Epithelial cell of proximal tubule (primary cell): ENCODE measurements around the gene PSME3IP1. TPM values are rescaled to one million over a fixed set of nuclear protein-coding genes. Genes with fewer than 3 reads are reported as not detected.
"Not testable (repeated sequence)": the region's sequence is repeated elsewhere in the genome, so short reads cannot be mapped to it uniquely, and the experiment has no call there.

ENCODE experiments used
- DNase-seq: peaks from one replicate; pipeline ENCODE4 v3.0.0-alpha.2; 2011; ENCODE audit warnings: low read depth
- H3K4me3 ChIP-seq: 2 replicates; pipeline ENCODE4 v1.5.1; 2011; ENCODE audit warnings: low read depth, mild to moderate bottlenecking, low read length
- total RNA-seq: library from RNA; depleted of rRNA; stranded (reverse); fragments of >200 nt; gene quantifications from 2 replicates; pipeline ENCODE4 v1.2.3, GENCODE V29; 2015
- TF ChIP-seq, protein P1 (sequence below): conservative IDR thresholded peaks from 2 replicates; pipeline ENCODE4 v1.5.1; 2012; ENCODE audit warnings: low read depth, mild to moderate bottlenecking, low read length

The PSME3IP1 gene
- total RNA-seq, 1 donor from 2014 or later = 105 TPM

GRCh38 chr16:57115168-57115513 lies 70.7 kb downstream of the PSME3IP1 start:
- TF ChIP-seq, protein P1, sequence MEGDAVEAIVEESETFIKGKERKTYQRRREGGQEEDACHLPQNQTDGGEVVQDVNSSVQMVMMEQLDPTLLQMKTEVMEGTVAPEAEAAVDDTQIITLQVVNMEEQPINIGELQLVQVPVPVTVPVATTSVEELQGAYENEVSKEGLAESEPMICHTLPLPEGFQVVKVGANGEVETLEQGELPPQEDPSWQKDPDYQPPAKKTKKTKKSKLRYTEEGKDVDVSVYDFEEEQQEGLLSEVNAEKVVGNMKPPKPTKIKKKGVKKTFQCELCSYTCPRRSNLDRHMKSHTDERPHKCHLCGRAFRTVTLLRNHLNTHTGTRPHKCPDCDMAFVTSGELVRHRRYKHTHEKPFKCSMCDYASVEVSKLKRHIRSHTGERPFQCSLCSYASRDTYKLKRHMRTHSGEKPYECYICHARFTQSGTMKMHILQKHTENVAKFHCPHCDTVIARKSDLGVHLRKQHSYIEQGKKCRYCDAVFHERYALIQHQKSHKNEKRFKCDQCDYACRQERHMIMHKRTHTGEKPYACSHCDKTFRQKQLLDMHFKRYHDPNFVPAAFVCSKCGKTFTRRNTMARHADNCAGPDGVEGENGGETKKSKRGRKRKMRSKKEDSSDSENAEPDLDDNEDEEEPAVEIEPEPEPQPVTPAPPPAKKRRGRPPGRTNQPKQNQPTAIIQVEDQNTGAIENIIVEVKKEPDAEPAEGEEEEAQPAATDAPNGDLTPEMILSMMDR = no peak
- H3K4me3 ChIP-seq = no peak overlapping the region
- no peak for DNase-seq

DNA sequence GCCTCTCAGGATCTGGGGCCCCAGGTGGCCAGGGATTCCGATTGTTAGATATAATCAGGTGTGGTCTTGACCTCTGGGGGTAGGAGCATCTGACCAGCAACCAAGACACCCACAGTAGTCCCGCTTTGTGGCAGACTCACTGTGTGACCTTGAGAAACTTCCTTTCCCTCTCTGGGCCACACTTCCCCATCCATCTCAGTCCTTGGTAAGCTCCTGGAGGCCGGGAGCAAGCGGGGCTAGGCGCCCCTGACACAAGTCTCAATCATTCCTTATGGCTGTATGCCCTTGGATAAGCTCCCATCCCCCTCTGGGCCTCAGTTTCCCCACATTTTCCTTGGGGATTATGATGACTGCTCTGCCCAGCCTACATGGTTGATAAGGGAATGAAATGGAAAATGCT lies 72.2 kb downstream of the PSME3IP1 start:
- no peak overlapping the region for H3K4me3 ChIP-seq
- TF ChIP-seq, protein P1 = no peak
- DNase-seq = no peak

- H3K4me3 ChIP-seq = no peak overlapping the region
- TF ChIP-seq, protein P1 = no peak
- peak; percentile 7 for DNase-seq
These were observed 72.8 kb downstream of the PSME3IP1 start for GRCh38 chr16:57113042-57113453.

DNA sequence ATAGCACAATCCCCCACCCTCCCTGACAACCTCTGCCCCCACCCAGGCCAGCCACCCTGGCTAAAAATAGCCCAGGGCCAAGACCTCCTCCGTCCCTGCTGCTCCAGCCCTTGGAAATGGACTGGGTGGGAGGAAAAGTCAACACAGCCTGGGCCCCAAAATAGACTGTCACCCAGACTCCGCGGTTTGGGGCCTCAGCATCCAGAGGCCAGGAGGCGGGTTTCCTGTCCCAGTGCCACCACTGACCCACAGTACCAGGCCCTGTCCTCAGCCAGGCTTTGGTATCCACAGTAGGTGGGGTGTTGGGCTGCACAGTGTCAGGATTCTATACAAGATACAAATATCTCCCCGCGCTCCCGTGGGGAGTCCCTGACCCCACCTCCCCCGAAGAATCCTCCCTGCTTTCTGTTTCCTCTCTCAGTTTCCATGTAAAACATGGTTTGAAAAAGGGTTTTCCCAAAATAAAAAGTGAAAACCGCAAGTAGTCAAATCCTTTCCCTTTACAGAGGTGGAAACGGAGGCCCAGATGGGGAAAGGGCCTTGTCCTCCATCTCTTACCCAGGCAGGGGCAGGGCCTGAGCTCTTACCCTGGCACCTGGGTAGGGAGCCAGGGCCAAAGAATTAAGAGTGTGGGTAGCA lies 73.3 kb downstream of the PSME3IP1 start:
- DNase-seq = no peak
- H3K4me3 ChIP-seq = no peak overlapping the region
- TF ChIP-seq, protein P1 = no peak

DNA sequence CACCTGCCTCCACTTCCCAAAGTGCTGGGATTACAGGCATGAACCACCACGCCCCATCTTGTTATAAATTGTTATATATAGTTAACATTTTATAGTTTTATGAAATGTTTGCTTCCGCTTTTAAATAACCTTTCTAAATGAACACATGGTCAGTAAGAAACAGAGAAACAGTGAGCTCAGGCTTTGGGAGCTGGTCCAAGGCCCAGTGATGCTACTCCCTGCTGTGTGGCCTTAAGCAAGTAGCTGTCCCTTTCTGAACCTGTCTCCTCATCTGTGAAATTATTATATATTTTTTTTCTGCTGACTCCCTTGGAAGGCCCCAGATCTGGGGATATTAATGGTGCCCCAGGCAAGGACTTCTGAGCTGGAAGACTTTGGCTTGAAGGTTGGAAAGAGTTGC lies 74.4 kb downstream of the PSME3IP1 start:
- H3K4me3 ChIP-seq = no peak overlapping the region
- DNase-seq = no peak
- TF ChIP-seq, protein P1 = no peak

- no peak for DNase-seq
- TF ChIP-seq, protein P1 = no peak
- H3K4me3 ChIP-seq = no peak overlapping the region
These were observed 74.9 kb downstream of the PSME3IP1 start for GRCh38 chr16:57110937-57111336.

GRCh38 chr16:57109259-57110105 lies 76.4 kb downstream of the PSME3IP1 start:
- H3K4me3 ChIP-seq, DNase-seq: not testable (repeated sequence)
